Endothelial cell of umbilical vein (primary cell): Measurements from ENCODE around the gene RBBP5.

Experiments used
- CTCF ChIP-seq, 2 donors: IDR thresholded peaks; 1 replicate in 1 of 2; 2 replicates in 1 of 2; pipeline ENCODE4 v1.5.1; 2011; ENCODE audit warnings: low read length in 2 of 2, mild to moderate bottlenecking in 2 of 2, moderate library complexity in 2 of 2, control low read depth in 1 of 2, inconsistent platforms in 1 of 2, low read depth in 1 of 2; ENCODE audit not compliant: insufficient read depth in 1 of 2; ENCODE audit errors: extremely low read depth in 1 of 2
- EZH2 ChIP-seq: IDR thresholded peaks from 2 replicates; pipeline ENCODE4 v1.6.1; 2012; ENCODE audit warnings: borderline replicate concordance, low read depth, mild to moderate bottlenecking, moderate library complexity, low read length, inconsistent platforms; ENCODE audit not compliant: severe bottlenecking
- POLR2A ChIP-seq: IDR thresholded peaks from 2 replicates; pipeline ENCODE4 v1.6.1; 2012; ENCODE audit warnings: low read depth, mild to moderate bottlenecking, control low read depth, low read length
- POLR2AphosphoS5 ChIP-seq: IDR thresholded peaks from 2 replicates; pipeline ENCODE4 v1.6.1; 2012; ENCODE audit warnings: low read depth, mild to moderate bottlenecking, control low read depth, low read length, moderate library complexity; ENCODE audit not compliant: insufficient read depth
- TF ChIP-seq, protein P1 (sequence below): IDR thresholded peaks from 2 replicates; pipeline ENCODE4 v1.6.1; 2011; ENCODE audit not compliant: insufficient read depth, insufficient read length

DNA sequence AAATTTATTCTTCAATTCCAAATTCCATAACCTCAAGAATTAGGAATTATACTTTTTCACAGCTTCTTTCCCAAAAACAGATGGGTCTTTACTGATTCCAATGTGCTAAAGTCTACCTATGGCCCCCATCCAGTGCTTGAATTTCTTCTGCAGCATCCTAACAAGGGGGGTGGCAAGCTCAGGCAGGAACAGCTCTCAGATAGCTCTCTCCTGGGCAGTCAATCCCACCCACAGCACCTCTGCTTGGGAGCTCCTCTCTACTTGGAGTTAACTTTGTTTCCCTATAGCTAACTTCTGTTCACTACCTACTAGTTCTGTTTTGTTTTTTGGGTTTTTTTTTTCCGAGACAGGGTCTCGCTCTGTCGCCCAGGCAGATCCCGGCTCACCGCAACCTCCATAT is 12.1 kb downstream of the RBBP5 start:
- TF ChIP-seq, protein P1, sequence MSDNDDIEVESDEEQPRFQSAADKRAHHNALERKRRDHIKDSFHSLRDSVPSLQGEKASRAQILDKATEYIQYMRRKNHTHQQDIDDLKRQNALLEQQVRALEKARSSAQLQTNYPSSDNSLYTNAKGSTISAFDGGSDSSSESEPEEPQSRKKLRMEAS: no peak
- no peak for TF ChIP-seq POLR2A
- TF ChIP-seq CTCF (IDR thresholded peaks at IDR 0.05; ENCODE audit: extremely low read depth in 1 of 2, insufficient read depth in 1 of 2, low read depth in 1 of 2, low read length in 2 of 2): no peak
- no peak for TF ChIP-seq POLR2AphosphoS5
- no peak for TF ChIP-seq EZH2
